ENCODE results near the gene TPM1.

TPM1 gene

GRCh38 chr15:63059075-63059474 lies 16.5 kb downstream of the TPM1 start:
- Histone ChIP-seq H3K9ac (no peak overlapping the region), H3K27me3 (ENCODE audit: insufficient read depth, low read depth) (no peaks in the 10 kb centered on the region), H3K4me3 (IDR thresholded peaks at IDR 0.05; ENCODE audit: insufficient read depth, low read depth, low read length) (no peak overlapping the region), H3K27ac (no peak overlapping the region), H4K20me1 (ENCODE audit: insufficient read depth) (no peaks in the 10 kb centered on the region), H3K4me1 (ENCODE audit: low read depth, poor library complexity, severe bottlenecking) (no peaks in the 10 kb centered on the region), H2AFZ (ENCODE audit: low read depth) (no peak overlapping the region), H3K79me2 (ENCODE audit: insufficient read depth, low read depth) (no peaks in the 10 kb centered on the region), H3K36me3 (ENCODE audit: insufficient read depth) (no peaks in the 10 kb centered on the region), H3K4me2 (no peak overlapping the region)
- TF ChIP-seq CTCF (conservative IDR thresholded peaks at IDR 0.05; ENCODE audit: low read depth, low read length) = no peak

- Histone ChIP-seq H3K4me3 (IDR thresholded peaks at IDR 0.05; ENCODE audit: insufficient read depth, low read depth, low read length) (no peak overlapping the region), H3K4me2 (no peak overlapping the region), H3K27me3 (ENCODE audit: insufficient read depth, low read depth) (no peaks in the 10 kb centered on the region), H3K79me2 (ENCODE audit: insufficient read depth, low read depth) (no peaks in the 10 kb centered on the region), H3K4me1 (ENCODE audit: low read depth, poor library complexity, severe bottlenecking) (no peaks in the 10 kb centered on the region), H3K36me3 (ENCODE audit: insufficient read depth) (no peaks in the 10 kb centered on the region), H2AFZ (ENCODE audit: low read depth) (no peak overlapping the region), H4K20me1 (ENCODE audit: insufficient read depth) (no peaks in the 10 kb centered on the region), H3K9ac (no peak overlapping the region), H3K27ac (no peak overlapping the region)
- TF ChIP-seq CTCF (conservative IDR thresholded peaks at IDR 0.05; ENCODE audit: low read depth, low read length) = no peak
These were observed 17.1 kb downstream of the TPM1 start for GRCh38 chr15:63059573-63060216.

- Histone ChIP-seq H3K4me2 (no peak overlapping the region), H3K9ac (no peak overlapping the region), H4K20me1 (ENCODE audit: insufficient read depth) (no peaks in the 10 kb centered on the region), H3K27ac (no peak overlapping the region), H3K4me3 (IDR thresholded peaks at IDR 0.05; ENCODE audit: insufficient read depth, low read depth, low read length) (no peak overlapping the region), H3K4me1 (ENCODE audit: low read depth, poor library complexity, severe bottlenecking) (no peaks in the 10 kb centered on the region), H3K27me3 (ENCODE audit: insufficient read depth, low read depth) (no peaks in the 10 kb centered on the region), H3K36me3 (ENCODE audit: insufficient read depth) (no peaks in the 10 kb centered on the region), H3K79me2 (ENCODE audit: insufficient read depth, low read depth) (no peaks in the 10 kb centered on the region), H2AFZ (ENCODE audit: low read depth) (no peak overlapping the region)
- no peak for TF ChIP-seq CTCF (conservative IDR thresholded peaks at IDR 0.05; ENCODE audit: low read depth, low read length)
These were observed 18.2 kb downstream of the TPM1 start for GRCh38 chr15:63060699-63061098.

GRCh38 chr15:63061975-63062374 lies 19.4 kb downstream of the TPM1 start:
- Histone ChIP-seq H3K4me1 (ENCODE audit: low read depth, poor library complexity, severe bottlenecking) (no peaks in the 10 kb centered on the region), H3K27me3 (ENCODE audit: insufficient read depth, low read depth) (no peaks in the 10 kb centered on the region), H3K4me2 (no peak overlapping the region), H3K4me3 (IDR thresholded peaks at IDR 0.05; ENCODE audit: insufficient read depth, low read depth, low read length) (no peak overlapping the region), H3K36me3 (ENCODE audit: insufficient read depth) (no peaks in the 10 kb centered on the region), H4K20me1 (ENCODE audit: insufficient read depth) (no peaks in the 10 kb centered on the region), H3K9ac (no peak overlapping the region), H3K79me2 (ENCODE audit: insufficient read depth, low read depth) (no peaks in the 10 kb centered on the region), H2AFZ (ENCODE audit: low read depth) (no peak overlapping the region), H3K27ac (no peak overlapping the region)
- TF ChIP-seq CTCF (conservative IDR thresholded peaks at IDR 0.05; ENCODE audit: low read depth, low read length) = no peak

Measured in KMS-11 (cell line).